PC-9 (cell line): ENCODE measurements around the gene EMP2.
"Not testable (repeated sequence)": the region's sequence is repeated elsewhere in the genome, so short reads cannot be mapped to it uniquely, and the experiment has no call there.

Source experiments
- CTCF ChIP-seq: fragments of 200-600 bp; sonication (generic); conservative IDR thresholded peaks from 2 replicates; pipeline ENCODE4 v1.6.1; 2017; ENCODE audit warnings: mixed run types, antibody characterized with exemption, mild to moderate bottlenecking, moderate library complexity
- EZH2 ChIP-seq: fragments of 200-600 bp; sonication (generic); IDR thresholded peaks from 2 replicates; pipeline ENCODE4 v1.8.0; 2017; ENCODE audit warnings: antibody characterized with exemption, low read depth

GRCh38 chr16:10621216-10621949, 41.0 kb upstream of the EMP2 start:
- TF ChIP-seq CTCF, EZH2: not testable (repeated sequence)
